GM21447 (cell line): Measurements from ENCODE around the gene HTRA1.

ENCODE experiments used
- ATAC-seq: cut with Tn5 transposase; IDR thresholded peaks from one replicate; pipeline ENCODE4 v1.9.1; 2021; ENCODE audit not compliant: unreplicated experiment

Gene HTRA1

DNA sequence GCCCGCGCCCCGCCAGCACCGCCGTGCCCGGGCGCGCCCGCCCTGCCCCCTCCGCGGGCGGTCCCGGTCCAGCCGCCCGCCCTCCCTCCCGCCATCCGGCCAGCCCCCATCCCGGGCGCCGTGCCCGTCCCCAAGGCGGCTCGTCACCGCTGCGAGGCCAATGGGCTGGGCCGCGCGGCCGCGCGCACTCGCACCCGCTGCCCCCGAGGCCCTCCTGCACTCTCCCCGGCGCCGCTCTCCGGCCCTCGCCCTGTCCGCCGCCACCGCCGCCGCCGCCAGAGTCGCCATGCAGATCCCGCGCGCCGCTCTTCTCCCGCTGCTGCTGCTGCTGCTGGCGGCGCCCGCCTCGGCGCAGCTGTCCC, at the start of gene HTRA1:
Gene HTRA1 (plus strand): TSS at position 187 of the 362 bp plus-strand sequence. CDS start 100 bp downstream, at position 287.
- ATAC-seq: no peak

DNA sequence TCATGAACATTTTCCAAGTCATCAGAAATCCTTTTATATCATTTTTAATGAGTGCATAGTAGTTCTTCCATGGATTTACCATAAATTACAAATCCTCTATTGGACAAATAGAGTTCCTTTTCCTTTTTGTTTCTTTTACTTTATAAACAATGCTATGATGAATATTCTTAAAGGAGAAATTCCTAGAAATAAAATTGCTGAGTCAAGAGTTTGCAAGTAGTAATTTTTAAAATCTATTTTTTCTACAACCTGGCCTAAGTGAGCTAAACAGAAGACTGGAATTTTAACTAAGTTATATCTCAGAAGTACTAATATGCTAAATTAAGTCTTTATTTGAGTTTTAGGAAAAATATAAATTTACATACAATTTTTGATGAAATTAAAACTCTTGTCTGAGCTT, 48.0 kb upstream of the HTRA1 start:
- no peak for ATAC-seq

DNA sequence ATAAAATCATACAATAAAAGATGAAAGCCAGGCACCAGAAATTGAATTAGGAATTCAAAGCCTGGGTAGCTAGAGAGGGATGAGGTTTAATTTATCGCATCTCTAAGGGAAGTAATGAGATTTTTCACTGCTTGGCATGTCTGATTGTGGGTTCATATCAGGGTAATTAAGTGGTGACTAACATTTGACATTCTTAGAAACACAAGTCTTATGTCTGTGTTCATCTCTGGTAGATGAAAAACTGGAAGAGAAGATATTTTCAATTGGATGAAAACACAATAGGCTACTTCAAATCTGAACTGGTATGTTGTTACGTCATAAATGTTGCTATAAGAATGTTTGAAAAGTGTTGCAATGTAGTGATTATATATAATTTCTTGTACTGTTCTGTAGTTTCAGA, 43.7 kb upstream of the HTRA1 start:
- ATAC-seq: no peak

DNA sequence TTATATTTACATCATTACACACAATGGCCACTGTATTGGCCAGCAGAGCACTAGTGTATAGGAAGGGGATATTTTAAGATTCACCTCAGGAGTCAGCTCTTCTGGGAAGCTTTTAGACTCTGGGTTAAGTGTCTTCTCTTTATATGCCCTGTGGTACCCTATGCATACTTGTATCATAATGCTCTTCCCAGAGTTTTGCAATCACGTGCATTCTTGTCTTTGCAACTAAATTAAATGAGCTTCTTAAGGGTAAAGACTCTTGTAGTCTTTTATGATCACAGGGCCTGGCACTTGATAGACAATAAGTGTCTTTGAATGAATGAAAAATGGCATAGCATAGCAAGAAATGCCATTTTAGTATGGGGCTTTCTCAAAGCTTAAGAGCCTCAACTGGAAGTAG, 42.3 kb upstream of the HTRA1 start:
- no peak for ATAC-seq

DNA sequence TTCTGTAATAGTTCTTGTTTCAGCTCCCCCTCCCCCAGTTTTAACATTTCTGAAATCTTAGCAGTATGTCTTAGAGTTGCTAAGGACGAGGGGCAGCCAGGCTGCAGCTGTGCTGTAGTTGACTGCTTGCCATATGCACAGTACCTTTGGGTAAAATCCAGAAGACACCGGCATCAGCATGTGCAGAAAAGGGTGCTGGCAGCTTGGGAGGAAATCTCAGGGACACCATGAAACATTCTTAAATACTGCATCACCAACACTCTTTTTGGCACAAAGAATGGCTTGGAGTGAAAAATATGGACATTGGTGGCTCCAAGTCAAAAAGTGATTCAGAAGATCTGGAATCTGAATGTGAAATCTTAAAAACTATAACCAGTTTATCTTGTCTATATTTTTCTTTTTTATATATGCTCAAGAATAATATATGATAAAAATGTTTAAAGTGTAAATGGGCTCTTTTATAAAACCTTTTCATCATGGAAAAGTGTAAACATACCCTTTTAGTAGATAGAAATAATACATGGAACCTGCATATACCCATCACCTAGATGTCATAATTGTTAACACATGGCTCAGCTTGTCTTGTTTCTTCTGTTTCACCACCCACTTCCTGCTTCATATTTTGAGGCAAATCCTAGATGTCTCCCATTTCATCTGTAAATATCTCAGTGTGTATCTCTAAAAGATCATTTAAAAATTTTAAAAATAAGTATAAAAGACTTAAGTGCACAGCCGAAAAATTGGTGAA, 41.3 kb upstream of the HTRA1 start:
- no peak for ATAC-seq

DNA sequence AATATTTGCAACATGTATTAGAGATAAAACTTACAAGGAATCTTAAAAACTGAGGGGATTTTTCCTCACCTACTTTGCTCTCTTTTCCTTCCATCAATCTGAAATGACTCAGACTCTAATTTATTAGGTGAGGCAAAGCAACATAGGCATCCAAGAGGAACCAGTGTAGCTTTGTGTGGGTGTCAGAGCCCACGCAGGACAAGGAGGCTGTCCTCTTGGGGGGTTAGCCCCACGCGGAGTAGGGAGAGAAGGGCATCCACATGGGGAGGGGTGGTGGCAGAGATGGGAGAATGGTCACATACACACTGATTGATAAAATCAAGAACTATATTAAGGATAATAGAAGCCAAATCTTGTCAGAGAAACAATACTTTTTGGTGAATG, 40.7 kb upstream of the HTRA1 start:
- no peak for ATAC-seq

DNA sequence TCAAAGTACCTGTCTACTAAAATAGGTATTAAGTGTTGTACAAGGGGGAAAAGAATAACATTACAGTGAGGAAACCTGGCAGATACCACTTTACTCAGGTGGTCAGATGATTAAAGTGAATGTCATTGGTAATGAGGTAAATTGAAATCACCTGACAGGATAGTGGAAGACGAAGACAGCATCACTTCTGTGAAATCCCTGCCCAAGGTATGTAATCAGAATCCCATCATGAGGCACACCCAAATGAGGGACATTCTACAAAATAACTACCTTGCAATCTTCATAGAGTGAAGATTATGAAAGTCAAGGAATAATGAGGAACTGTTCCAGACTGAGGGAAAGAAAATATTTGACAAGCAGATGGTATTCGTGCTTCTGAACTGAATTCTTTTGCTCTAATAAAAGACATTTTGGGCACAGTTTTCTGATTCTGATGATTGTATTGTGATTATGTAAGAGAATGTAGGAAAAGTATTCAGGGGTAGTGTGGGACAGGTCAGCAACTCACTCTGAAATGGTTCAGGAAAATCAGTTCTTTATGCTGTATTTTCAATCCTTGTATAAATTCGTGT, 40.2 kb upstream of the HTRA1 start:
- ATAC-seq: no peak

DNA sequence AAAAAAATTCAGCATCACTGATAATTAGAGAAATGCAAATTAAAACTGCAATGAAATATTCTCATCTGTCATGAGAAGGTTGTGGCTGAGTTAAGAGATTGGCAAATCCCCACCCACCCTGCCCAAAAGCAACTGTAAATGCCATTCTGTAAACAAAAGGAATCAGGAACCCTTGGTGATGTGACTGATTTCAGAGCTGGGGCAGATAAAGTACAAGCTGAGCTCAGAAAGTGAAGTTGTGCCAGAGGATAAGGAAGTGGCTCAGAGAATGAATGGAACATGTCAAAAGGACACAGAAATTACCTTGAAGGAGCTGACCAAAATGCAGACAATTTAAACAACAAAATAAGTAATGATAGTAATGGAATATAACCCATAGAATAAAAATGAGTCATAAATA, 39.6 kb upstream of the HTRA1 start:
- no peak for ATAC-seq

DNA sequence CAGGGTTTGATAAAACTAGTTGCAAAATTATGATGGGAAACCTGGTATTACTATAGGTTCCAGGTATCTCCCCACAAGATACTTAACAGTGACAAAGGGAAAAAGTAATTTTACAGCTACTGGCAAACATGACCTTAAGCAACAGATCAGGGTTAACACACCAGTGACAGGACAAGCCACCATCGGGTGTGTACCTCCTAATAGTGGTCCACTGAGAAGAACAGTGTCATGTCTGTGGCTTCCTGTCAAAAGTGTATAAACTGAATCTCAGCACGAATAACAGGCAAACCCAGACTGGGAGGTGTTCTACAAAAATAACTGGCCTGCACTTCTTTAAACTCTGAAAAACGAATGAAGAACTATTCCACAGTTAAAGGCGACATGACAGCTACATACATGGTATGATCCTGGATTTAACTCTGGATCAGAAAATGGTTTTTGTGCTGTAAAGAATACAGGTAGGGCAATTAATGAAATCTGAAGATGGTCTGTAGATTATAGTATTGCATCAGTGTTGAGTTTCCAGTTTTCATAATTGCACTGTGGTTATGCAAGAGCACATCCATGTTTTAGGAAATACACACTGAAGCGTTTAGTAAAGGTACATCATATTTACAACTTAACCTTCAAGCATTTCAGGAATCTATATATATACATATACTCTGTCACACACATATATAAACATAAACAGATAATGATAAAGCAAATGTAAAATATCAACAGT, 38.9 kb upstream of the HTRA1 start:
- no peak for ATAC-seq

DNA sequence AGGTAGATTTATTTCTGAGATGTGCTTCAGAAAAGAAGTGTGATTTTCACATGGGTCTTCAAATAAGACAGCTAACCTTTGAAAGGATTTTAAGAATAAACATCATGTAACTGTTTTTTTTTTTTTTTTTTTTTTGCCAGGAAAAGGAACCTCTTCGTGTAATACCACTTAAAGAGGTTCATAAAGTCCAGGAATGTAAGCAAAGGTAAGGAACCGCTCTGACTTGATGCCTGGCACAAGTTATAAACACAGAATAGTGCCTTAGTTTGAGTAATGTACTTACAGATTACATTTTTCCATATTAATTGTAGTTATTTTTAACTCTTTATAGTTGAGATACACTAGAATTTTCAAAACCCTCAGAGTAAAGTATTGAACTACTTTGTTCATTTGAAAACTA, 37.3 kb upstream of the HTRA1 start:
- no peak for ATAC-seq

DNA sequence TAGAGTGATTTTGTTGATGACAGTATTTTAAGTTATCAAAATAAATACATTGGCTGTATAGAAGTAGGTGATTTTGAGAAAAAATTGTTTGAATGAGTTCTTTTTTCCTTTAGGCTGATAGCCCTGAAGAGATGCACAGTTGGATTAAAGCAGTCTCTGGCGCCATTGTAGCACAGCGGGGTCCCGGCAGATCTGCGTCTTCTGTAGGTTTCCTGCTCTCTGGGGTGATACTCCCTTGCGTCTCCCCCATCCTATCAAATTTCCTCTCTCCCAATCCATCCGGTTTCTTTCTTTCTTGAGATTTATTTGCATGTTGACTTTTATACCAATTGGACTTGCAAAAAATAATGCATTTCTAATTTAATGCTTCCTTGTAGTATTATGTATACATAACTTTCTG, 34.5 kb upstream of the HTRA1 start:
- no peak for ATAC-seq

DNA sequence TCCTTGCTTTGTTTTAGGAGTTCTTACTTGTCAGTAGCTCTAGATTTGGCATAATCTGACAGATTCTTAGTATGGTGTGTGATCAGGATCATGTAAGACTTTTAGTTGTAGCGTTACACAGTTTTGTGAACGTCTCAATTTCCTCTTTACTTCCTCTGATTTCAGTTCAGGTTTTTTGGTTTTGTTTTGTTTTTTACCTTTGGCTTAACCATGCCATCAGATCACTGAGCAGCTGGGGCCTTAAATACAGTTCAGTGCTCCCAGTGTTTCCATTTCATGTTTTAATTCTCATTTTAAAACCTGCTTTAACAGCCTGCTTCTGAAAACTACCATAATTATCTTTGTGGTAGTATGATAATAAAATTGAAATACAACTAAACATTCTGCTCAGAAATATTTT, 34.1 kb upstream of the HTRA1 start:
- ATAC-seq: no peak

DNA sequence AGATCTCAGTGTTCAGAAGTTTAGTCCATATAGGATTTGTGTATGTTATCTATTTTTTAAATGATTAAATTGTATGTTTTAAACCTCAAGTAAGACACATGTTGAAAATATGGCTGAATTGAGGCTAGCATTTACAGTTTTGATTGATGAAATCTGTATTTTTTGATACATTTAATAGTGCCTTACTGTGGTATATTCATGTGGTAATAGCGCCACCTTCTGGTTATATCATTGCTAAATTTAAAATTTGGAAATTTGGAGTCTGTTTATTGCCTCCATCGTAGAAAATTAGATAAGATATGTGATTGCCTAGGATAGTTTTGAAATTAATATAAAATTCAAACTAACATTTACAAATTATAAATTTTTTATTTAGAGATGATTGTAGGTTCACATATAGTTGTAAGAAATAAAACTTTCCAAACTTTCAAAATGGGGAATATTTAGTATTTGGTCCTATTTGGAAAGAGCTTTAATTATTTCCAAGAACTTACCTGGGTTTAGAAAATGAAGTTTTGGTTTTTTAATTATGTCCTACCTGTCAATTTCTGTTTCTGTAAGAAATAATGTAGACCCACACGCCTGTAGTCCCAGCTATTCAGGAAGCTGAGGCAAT, 26.0 kb upstream of the HTRA1 start:
- ATAC-seq: no peak

DNA sequence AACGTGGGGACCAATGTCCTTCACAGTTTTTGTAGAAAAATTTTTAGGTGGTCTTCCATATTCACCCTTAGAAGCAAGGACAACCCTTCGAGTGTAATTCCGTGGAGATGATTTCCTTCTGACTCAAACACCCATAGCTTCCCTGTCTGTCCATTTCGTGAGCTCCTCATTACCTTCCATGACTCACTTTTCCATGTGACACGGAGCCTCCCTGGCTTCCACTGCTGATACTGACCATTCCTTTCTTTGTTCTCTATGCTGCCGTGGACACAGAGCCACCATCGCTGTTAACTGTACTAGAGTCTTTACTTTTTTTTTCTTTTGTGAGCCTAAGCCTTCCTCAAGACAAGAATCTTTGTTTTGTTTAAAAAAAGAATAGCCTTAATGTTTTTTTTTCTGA, 19.4 kb upstream of the HTRA1 start:
- no peak for ATAC-seq

DNA sequence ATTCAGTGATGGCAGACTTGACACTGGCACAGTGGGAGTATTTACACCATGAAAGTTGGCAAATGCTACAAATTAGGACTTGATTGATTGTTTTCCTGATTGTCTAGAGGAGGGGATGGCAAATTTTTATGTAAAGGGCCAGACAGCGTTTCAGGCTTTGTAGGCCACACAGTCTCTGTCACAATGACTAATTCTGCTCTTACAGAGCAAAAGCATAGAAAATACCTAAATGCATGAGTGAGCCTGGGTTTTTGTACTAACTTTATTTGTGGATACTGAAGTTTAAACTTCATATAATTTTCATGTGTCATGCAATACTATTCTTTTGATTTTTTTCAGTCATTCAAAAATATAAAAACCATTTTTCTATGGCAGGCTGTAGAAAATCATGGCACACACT, 15.9 kb upstream of the HTRA1 start:
- ATAC-seq: no peak

DNA sequence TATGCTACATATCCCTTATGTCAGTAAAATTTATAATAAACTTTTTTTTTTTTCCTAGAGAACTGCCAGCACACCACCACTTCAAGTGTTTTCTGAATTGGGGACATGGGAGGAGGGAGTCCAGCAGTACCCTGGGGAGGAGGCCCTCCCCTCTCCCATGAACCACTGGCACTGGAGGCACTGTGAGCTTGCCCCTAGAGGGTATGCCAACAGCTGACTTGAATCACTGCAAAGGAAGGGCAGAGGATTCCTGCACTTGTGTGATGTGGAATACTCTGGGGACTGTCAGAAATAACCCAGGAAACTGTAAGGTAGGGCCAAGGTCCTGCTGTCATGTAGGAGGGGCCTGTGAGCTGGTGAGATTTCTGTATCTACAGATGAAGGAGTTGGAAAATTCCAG, 15.4 kb upstream of the HTRA1 start:
- no peak for ATAC-seq

DNA sequence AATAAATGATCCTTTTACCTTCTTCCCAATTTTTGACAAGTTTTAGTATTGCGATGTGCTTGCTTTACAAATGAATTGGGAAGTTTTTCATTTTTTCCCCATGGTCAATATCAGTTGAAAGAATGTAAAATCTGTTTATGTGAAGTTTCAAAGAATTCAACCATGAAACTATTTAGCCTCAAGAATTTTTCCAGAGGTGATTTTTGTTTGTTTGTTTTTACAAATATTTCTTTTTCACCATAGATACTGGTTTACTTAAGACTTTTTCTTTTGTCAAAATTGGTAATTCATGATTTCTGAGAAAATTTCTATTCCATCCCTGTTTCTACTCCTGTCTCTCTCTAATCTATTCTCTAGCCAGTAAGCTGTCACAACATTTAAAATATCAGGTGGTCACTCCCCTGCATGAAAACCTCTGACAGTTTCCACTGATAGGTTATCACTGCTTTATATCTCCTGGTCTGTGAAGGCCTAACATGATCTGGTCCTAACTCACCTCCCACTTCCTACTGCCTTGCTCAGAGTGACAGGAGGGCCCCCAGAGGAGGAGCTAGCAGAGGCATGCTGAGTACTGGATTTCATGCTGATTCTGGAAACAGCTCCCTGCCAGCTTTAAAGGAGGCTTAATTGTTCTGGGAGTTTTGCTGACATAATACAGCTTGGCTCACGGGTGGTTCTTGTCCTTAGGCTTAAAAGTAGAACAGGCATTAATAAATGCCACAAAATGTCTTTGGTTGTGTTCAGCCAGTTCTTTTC, 14.5 kb upstream of the HTRA1 start:
- no peak for ATAC-seq

DNA sequence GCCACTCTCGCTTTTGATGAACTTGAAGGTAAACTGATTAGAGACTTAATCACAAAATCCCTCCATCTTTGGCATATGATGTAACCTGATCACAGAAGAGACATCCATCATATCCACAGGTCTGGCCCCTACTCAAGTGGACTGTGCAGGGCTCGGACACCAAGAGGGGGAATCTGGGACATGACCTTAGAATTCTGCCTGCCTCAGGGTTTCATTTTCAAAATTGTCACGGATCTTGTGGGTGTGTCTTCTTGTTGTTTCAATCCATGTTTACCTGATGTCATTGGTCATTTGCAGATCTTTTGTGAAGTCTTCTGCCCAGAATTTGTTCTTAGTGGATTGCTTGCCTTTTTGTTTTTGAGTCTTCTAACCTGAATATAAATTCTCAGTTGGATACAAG, 12.8 kb upstream of the HTRA1 start:
- no peak for ATAC-seq

DNA sequence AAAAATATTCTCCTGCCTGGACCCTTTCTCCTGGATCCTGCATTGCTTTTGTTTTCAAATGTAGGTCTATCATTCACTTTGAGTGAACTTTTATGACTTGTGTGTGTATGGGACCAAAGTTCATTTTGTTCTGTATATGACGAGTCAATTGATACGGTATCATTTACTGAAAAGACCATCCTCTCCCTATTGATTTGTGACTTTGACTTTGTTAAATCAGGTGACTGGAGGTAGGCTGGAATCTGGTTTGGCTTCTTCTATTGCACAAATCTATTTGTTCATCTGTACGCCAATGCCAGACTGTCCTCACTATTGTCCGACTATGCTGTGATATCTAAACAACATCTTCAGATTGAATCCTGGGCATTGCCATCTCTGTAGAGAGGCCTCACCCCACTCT, 12.2 kb upstream of the HTRA1 start:
- ATAC-seq: no peak

DNA sequence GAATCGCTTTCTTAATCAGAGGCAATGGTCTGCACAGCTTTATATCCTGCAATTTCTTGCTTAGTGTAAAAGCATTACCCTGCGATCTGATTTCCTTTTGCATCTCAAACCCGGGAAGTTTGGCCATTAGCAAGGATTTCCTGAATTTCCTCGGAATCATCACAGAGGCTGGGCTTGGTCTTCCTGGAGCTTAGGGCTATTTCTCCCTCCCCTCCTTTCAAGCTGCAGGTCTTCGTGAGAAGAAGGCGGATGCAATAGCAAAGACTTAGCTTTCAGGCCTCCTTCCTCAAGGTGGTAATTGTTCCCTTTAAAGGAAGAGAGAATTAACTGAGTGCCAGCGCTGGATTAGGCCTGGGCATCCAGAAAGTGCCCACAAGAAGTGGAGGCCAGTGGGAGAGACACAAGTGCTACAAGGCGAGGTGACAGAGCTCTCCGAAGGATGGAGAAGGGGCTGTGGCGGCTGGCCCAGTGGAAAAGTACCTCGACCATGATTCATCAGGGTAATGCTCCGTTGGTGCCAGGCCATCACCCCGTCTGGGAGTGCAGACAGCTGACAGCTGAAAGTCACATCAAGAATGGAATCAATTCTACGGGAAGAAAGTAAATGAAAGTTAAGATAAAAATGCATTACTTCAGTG, 10.9 kb upstream of the HTRA1 start:
- ATAC-seq: no peak

DNA sequence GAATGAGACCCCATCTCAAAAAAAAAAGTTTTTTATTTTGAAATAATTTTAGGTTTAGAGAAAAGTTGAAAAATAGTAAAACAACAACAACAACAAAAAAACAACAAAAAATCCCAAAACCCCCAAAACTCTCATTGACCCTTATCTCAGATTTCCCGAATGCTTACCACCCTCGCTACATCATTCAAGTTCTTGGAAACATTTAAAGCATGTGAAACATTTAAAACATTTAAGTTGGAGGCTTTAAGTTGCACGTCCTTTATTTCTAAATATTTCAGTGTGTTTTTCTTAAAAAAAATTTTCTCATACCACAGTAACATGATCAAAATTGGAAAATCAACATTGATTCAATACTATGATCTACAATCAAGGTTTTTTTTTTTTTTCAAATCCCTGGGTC, 7.3 kb upstream of the HTRA1 start:
- ATAC-seq: no peak
